ENCODE measurements around the gene ARL8B.

The ARL8B gene

GRCh38 chr3:5202222-5202621, 80.1 kb downstream of the ARL8B start:
- Histone ChIP-seq H3K27ac (ENCODE audit: insufficient read depth, low read depth, low read length, poor library complexity, severe bottlenecking) (no peak overlapping the region), H3K4me1 (ENCODE audit: control insufficient read depth, insufficient read depth, low read length) (no peaks in the 10 kb centered on the region), H3K27me3 (ENCODE audit: control insufficient read depth, insufficient read depth, low read length, poor library complexity, severe bottlenecking) (no peaks in the 10 kb centered on the region), H3K9me3 (ENCODE audit: control insufficient read depth, low read length) (no peaks in the 10 kb centered on the region), H3K36me3 (ENCODE audit: control insufficient read depth, insufficient read depth, low read length) (peaks cover 21% of the 10 kb centered on the region), H3K4me3 (ENCODE audit: insufficient read depth, low read depth, low read length) (no peak overlapping the region)
- WGBS, 2 experiments: 90 to 93% methylated on average over 2 of the region's 2 CpGs

DNA sequence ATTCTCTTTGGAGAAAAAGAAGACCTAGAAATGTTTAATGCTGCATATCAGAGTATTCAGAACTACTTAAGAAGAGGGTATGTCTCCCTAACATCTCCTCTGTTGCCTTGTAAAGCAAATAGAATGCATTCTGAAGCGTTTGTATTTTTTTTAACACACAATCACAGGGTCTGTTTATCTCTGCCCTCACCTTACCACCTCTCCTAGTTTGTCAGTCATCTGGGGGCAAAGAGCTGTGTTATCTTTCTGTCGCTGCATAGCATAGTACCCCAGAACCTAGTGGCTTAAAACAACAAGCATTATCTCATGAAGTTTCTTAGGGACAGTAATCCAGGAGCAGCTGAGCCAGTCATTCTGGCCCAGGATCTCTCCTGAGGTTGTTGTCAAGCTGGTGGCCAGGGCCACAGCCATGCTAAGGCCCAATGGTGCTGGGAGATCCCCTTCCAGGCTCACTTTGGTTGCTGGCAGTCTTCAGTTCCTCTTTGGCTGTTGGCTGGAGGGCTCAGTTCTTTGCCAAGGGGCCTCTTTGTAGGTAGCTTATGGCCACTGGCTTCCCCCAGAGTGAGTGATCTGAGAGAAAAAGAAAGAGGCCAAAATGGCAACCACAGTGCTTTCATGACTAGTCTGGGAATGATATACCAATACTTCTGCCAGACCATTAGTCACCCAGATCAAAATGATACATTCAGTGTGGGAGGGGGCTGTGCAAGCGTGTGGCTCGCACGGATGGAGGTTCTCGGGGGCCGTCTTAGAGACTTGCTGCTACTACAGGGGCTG, 83.3 kb downstream of the ARL8B start:
- Histone ChIP-seq H3K4me1 (ENCODE audit: control insufficient read depth, insufficient read depth, low read length) (no peaks in the 10 kb centered on the region), H3K36me3 (ENCODE audit: control insufficient read depth, insufficient read depth, low read length) (peaks cover 34% of the 10 kb centered on the region), H3K27ac (ENCODE audit: insufficient read depth, low read depth, low read length, poor library complexity, severe bottlenecking) (no peak overlapping the region), H3K4me3 (ENCODE audit: insufficient read depth, low read depth, low read length) (no peak overlapping the region), H3K27me3 (ENCODE audit: control insufficient read depth, insufficient read depth, low read length, poor library complexity, severe bottlenecking) (no peaks in the 10 kb centered on the region), H3K9me3 (ENCODE audit: control insufficient read depth, low read length) (no peaks in the 10 kb centered on the region)
- WGBS, 2 experiments: 93 to 98% methylated on average over 7 of the region's 7 CpGs

DNA sequence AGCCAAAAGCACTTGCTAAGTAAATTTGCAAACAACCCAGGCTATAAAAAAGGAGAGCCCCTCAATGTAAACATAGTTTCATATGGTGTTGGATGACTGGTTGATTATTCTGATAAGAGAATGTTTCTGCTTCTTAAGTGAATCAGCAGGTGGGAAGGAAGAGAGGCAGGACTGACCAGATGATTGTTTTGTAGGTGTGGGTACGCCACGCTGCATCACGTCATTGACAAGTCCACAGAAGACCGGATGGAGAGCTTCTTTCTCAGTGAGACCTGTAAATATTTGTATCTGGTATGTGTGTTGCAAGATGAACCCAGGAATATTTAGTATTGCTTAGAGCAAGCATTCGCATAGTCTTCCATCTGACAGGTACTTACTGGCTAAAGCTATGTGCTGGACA, 88.8 kb downstream of the ARL8B start:
- H3K36me3 ChIP-seq (ENCODE audit: control insufficient read depth, insufficient read depth, low read length): peaks cover 36% of the 10 kb centered on the region
- no peak overlapping the region for H3K27ac ChIP-seq (ENCODE audit: insufficient read depth, low read depth, low read length, poor library complexity, severe bottlenecking)
- H3K9me3 ChIP-seq (ENCODE audit: control insufficient read depth, low read length): no peaks in the 10 kb centered on the region
- WGBS, 2 experiments: 94 to 96% methylated on average over 5 of the region's 5 CpGs
- peaks cover 4% of the 10 kb centered on the region for H3K4me1 ChIP-seq (ENCODE audit: control insufficient read depth, insufficient read depth, low read length)
- no peaks in the 10 kb centered on the region for H3K27me3 ChIP-seq (ENCODE audit: control insufficient read depth, insufficient read depth, low read length, poor library complexity, severe bottlenecking)
- no peak overlapping the region for H3K4me3 ChIP-seq (ENCODE audit: insufficient read depth, low read depth, low read length)

GRCh38 chr3:5212628-5213573, 90.8 kb downstream of the ARL8B start:
- peaks cover 4% of the 10 kb centered on the region for H3K4me1 ChIP-seq (ENCODE audit: control insufficient read depth, insufficient read depth, low read length)
- peaks cover 27% of the 10 kb centered on the region for H3K36me3 ChIP-seq (ENCODE audit: control insufficient read depth, insufficient read depth, low read length)
- no peak overlapping the region for H3K4me3 ChIP-seq (ENCODE audit: insufficient read depth, low read depth, low read length)
- H3K27ac ChIP-seq (ENCODE audit: insufficient read depth, low read depth, low read length, poor library complexity, severe bottlenecking): no peak overlapping the region
- no peaks in the 10 kb centered on the region for H3K27me3 ChIP-seq (ENCODE audit: control insufficient read depth, insufficient read depth, low read length, poor library complexity, severe bottlenecking)
- 72 to 78% methylated on average over 9 of the region's 9 CpGs for WGBS, 2 experiments
- no peaks in the 10 kb centered on the region for H3K9me3 ChIP-seq (ENCODE audit: control insufficient read depth, low read length)

DNA sequence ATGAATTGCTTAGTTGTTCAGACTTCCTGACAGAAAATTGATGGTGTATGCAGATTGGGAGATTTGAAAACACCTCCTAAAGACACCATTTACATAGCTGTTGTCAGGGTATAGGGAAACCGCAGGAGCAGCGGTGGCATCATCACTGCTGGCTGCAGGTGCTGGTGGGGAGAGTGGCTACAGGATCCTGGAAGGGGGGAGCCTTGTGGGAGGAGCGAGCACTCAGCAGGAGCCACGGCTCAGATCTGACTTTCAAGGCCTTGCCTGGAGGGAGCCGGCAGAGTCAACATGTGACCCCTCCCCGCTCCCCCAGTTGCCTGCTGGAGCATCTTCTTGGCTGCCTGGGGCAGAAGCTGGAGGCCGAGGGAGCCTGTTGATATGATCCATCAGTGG, 91.5 kb downstream of the ARL8B start:
- no peak overlapping the region for H3K4me3 ChIP-seq (ENCODE audit: insufficient read depth, low read depth, low read length)
- H3K9me3 ChIP-seq (ENCODE audit: control insufficient read depth, low read length): no peaks in the 10 kb centered on the region
- H3K27me3 ChIP-seq (ENCODE audit: control insufficient read depth, insufficient read depth, low read length, poor library complexity, severe bottlenecking): no peaks in the 10 kb centered on the region
- WGBS, 2 experiments: 20 to 21% methylated on average over 7 of the region's 7 CpGs
- H3K4me1 ChIP-seq (ENCODE audit: control insufficient read depth, insufficient read depth, low read length): peaks cover 4% of the 10 kb centered on the region
- H3K36me3 ChIP-seq (ENCODE audit: control insufficient read depth, insufficient read depth, low read length): peaks cover 22% of the 10 kb centered on the region
- no peak overlapping the region for H3K27ac ChIP-seq (ENCODE audit: insufficient read depth, low read depth, low read length, poor library complexity, severe bottlenecking)

DNA sequence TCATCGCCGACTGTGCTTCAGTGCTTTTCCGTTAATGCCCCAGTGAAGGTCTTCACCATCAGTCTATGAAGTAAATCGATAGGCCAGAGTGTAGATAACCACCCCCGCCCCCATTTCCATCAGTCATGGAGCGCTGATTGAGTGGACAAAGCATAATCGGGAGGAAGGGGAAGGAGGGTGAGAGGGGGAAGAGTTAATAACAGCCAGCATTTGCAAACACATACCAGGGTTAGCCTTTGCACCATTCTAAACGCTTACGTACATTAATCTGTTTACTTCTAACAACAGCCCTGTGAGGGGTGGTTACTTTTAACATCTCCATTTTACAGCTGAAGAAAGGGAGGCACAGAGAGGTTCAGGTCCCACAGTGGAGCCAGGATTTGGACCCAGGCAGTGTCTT, 92.3 kb downstream of the ARL8B start:
- Histone ChIP-seq H3K36me3 (ENCODE audit: control insufficient read depth, insufficient read depth, low read length) (peaks cover 22% of the 10 kb centered on the region), H3K4me3 (ENCODE audit: insufficient read depth, low read depth, low read length) (no peak overlapping the region)
- WGBS, 2 experiments: 82 to 87% methylated on average over 9 of the region's 9 CpGs

DNA sequence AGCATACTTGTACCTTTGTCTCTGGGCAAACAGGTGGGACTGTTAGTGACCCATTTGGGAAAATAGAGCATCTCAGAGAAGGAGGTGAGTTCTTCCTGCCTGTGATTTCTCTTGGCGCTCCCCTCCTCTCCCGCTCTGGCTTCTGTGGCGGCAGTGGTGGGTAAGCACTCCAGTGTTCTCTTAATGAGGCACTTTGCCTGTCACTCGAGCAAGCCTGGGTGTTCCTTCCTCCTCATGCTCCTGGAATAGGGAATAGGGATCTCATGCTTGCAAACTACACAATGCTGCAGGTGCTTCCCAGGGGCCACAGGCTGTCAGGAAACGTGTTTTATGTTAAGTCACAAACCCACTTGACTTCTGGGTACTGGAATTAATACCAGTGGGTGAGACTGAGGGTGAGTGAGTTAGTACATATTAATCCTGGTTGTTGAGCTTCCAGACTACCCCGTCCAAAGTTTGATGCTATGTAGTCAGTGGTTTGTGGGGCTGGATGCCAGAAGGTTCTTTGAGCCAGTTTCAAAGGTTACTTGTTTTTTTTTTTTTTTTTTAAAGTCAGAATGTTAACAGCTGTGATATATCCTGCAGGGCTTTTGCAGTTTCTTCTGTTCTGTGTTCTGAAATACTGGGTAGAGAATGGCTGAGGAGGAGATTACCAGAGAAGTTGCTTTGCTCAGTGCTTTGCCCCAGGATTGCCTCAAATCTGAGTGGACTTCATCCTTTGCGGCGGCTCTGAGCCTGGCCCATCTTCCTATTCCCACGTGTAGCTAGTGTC, 95.9 kb downstream of the ARL8B start:
- no peak overlapping the region for H3K4me3 ChIP-seq (ENCODE audit: insufficient read depth, low read depth, low read length)
- no peaks in the 10 kb centered on the region for H3K9me3 ChIP-seq (ENCODE audit: control insufficient read depth, low read length)
- peaks cover 9% of the 10 kb centered on the region for H3K36me3 ChIP-seq (ENCODE audit: control insufficient read depth, insufficient read depth, low read length)
- WGBS, 2 experiments: 85 to 90% methylated on average over 9 of the region's 9 CpGs
- no peak overlapping the region for H3K27ac ChIP-seq (ENCODE audit: insufficient read depth, low read depth, low read length, poor library complexity, severe bottlenecking)
- no peaks in the 10 kb centered on the region for H3K27me3 ChIP-seq (ENCODE audit: control insufficient read depth, insufficient read depth, low read length, poor library complexity, severe bottlenecking)
- peaks cover 4% of the 10 kb centered on the region for H3K4me1 ChIP-seq (ENCODE audit: control insufficient read depth, insufficient read depth, low read length)

More for the DNA sequence above, 92.3 kb downstream of the ARL8B start:
- Histone ChIP-seq H3K27ac (ENCODE audit: insufficient read depth, low read depth, low read length, poor library complexity, severe bottlenecking) (no peak overlapping the region), H3K27me3 (ENCODE audit: control insufficient read depth, insufficient read depth, low read length, poor library complexity, severe bottlenecking) (no peaks in the 10 kb centered on the region), H3K4me1 (ENCODE audit: control insufficient read depth, insufficient read depth, low read length) (peaks cover 4% of the 10 kb centered on the region), H3K9me3 (ENCODE audit: control insufficient read depth, low read length) (no peaks in the 10 kb centered on the region)

- Histone ChIP-seq H3K36me3 (ENCODE audit: control insufficient read depth, insufficient read depth, low read length) (peaks cover 9% of the 10 kb centered on the region), H3K4me1 (ENCODE audit: control insufficient read depth, insufficient read depth, low read length) (no peaks in the 10 kb centered on the region), H3K27ac (ENCODE audit: insufficient read depth, low read depth, low read length, poor library complexity, severe bottlenecking) (no peak overlapping the region), H3K4me3 (ENCODE audit: insufficient read depth, low read depth, low read length) (no peak overlapping the region), H3K27me3 (ENCODE audit: control insufficient read depth, insufficient read depth, low read length, poor library complexity, severe bottlenecking) (no peaks in the 10 kb centered on the region), H3K9me3 (ENCODE audit: control insufficient read depth, low read length) (no peaks in the 10 kb centered on the region)
- 83 to 92% methylated on average over 5 of the region's 5 CpGs for WGBS, 2 experiments
Observed at GRCh38 chr3:5218815-5219214, 96.7 kb downstream of the ARL8B start.

DNA sequence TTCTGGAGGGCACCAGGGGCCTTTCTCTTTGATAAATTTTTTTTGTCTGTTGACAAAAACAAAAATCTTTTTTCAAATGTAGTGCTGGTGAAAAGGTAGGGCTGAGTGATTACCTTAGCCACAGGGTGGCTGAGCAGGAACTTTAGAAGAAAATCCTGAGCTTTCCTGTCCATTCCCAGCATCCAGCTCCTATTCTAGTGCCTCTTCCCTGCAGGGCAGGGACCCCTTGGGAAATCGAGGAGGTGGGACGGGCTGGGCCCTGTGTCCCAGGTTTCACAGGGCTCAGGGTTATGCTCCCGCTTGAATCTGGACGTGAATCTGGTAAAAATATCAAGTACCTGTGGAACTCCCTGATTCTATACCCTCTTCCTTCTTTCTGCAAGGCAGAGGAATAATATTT, 97.1 kb downstream of the ARL8B start:
- no peak overlapping the region for H3K27ac ChIP-seq (ENCODE audit: insufficient read depth, low read depth, low read length, poor library complexity, severe bottlenecking)
- 47 to 59% methylated on average over 4 of the region's 4 CpGs for WGBS, 2 experiments
- no peaks in the 10 kb centered on the region for H3K27me3 ChIP-seq (ENCODE audit: control insufficient read depth, insufficient read depth, low read length, poor library complexity, severe bottlenecking)
- H3K36me3 ChIP-seq (ENCODE audit: control insufficient read depth, insufficient read depth, low read length): peaks cover 6% of the 10 kb centered on the region
- no peaks in the 10 kb centered on the region for H3K4me1 ChIP-seq (ENCODE audit: control insufficient read depth, insufficient read depth, low read length)
- no peak overlapping the region for H3K4me3 ChIP-seq (ENCODE audit: insufficient read depth, low read depth, low read length)
- no peaks in the 10 kb centered on the region for H3K9me3 ChIP-seq (ENCODE audit: control insufficient read depth, low read length)

- Histone ChIP-seq H3K9me3 (ENCODE audit: control insufficient read depth, low read length) (no peaks in the 10 kb centered on the region), H3K4me1 (ENCODE audit: control insufficient read depth, insufficient read depth, low read length) (no peaks in the 10 kb centered on the region), H3K27me3 (ENCODE audit: control insufficient read depth, insufficient read depth, low read length, poor library complexity, severe bottlenecking) (no peaks in the 10 kb centered on the region), H3K36me3 (ENCODE audit: control insufficient read depth, insufficient read depth, low read length) (peaks cover 4% of the 10 kb centered on the region), H3K4me3 (ENCODE audit: insufficient read depth, low read depth, low read length) (no peak overlapping the region), H3K27ac (ENCODE audit: insufficient read depth, low read depth, low read length, poor library complexity, severe bottlenecking) (no peak overlapping the region)
- WGBS, 2 experiments: 83% methylated on average over 5 of the region's 5 CpGs
Observed at GRCh38 chr3:5220193-5220592, 98.1 kb downstream of the ARL8B start.

Measured in ectodermal cell (in vitro differentiated cells).